PC-9 (cell line): ENCODE results near the gene APBA3. TPM values are rescaled to one million over a fixed set of nuclear protein-coding genes. Genes with fewer than 3 reads are reported as not detected.

Source experiments
- BruUV-seq: library from RNA; stranded (reverse); fragments of 400-500 nt; replicated peaks from 2 replicates; lab custom pipeline; 2021; lab: Mats Ljungman, UMichigan
- CTCF ChIA-PET: fragments of 300-600 bp; sonication (Branson Sonifier 250); formaldehyde crosslinking; loops from one replicate; lab custom pipeline; 2022; ENCODE audit warnings: antibody characterized with exemption; lab: Charles Lee
- POLR2A ChIA-PET: fragments of 300-600 bp; sonication (Branson Sonifier 250); formaldehyde crosslinking; loops from one replicate; lab custom pipeline; 2022; ENCODE audit warnings: antibody characterized with exemption; ENCODE audit not compliant: unreplicated experiment; lab: Charles Lee
- DNase-seq, 2 experiments: peaks; one replicate each; pipeline versions ENCODE4 v3.0.0 to v3.0.0-alpha.2; 2015 to 2022; ENCODE audit warnings: mixed read lengths in 1 of 2
- H2AFZ ChIP-seq: fragments of 200-600 bp; sonication (generic); 2 replicates; pipeline ENCODE4 v1.8.1; 2017; ENCODE audit warnings: antibody characterized with exemption
- H3F3A ChIP-seq: fragments of 200-600 bp; sonication (generic); 2 replicates; pipeline ENCODE4 v1.8.1; 2017; ENCODE audit warnings: antibody characterized with exemption, mild to moderate bottlenecking, low read depth; ENCODE audit not compliant: insufficient read depth
- H3K27ac ChIP-seq: fragments of 200-600 bp; sonication (generic); 2 replicates; pipeline ENCODE4 v1.6.1; 2016; ENCODE audit warnings: mixed run types
- H3K27me3 ChIP-seq: fragments of 200-600 bp; sonication (generic); 2 replicates; pipeline ENCODE4 v1.6.1; 2016; ENCODE audit warnings: low read depth, mixed run types; ENCODE audit not compliant: insufficient read depth
- H3K36me3 ChIP-seq: fragments of 200-600 bp; sonication (generic); 2 replicates; pipeline ENCODE4 v1.6.1; 2016; ENCODE audit warnings: low read depth, mixed run types
- H3K4me1 ChIP-seq: fragments of 200-600 bp; sonication (generic); replicated peaks from 2 replicates; pipeline ENCODE4 v1.6.1; 2016; ENCODE audit warnings: mixed run types; ENCODE audit not compliant: insufficient read depth
- H3K4me2 ChIP-seq: fragments of 200-600 bp; sonication (generic); 2 replicates; pipeline ENCODE4 v1.6.1; 2017; ENCODE audit warnings: mixed run types
- H3K4me3 ChIP-seq: fragments of 200-600 bp; sonication (generic); 2 replicates; pipeline ENCODE4 v1.6.1; 2016; ENCODE audit warnings: mixed run types
- H3K79me2 ChIP-seq: fragments of 200-600 bp; sonication (generic); 2 replicates; pipeline ENCODE4 v1.6.1; 2017; ENCODE audit warnings: low read depth, mixed run types
- H3K9me2 ChIP-seq: fragments of 200-600 bp; sonication (generic); 2 replicates; pipeline ENCODE4 v1.8.1; 2017; ENCODE audit warnings: mild to moderate bottlenecking; ENCODE audit not compliant: insufficient read depth
- H3K9me3 ChIP-seq: fragments of 200-600 bp; sonication (generic); 2 replicates; pipeline ENCODE4 v1.8.1; 2016; ENCODE audit warnings: low read depth; ENCODE audit not compliant: insufficient read depth
- H4K20me1 ChIP-seq: fragments of 200-600 bp; sonication (generic); 2 replicates; pipeline ENCODE4 v1.8.1; 2017; ENCODE audit not compliant: insufficient read depth
- CTCF ChIP-seq: fragments of 200-600 bp; sonication (generic); conservative IDR thresholded peaks from 2 replicates; pipeline ENCODE4 v1.6.1; 2017; ENCODE audit warnings: mixed run types, antibody characterized with exemption, mild to moderate bottlenecking, moderate library complexity
- EZH2 ChIP-seq: fragments of 200-600 bp; sonication (generic); IDR thresholded peaks from 2 replicates; pipeline ENCODE4 v1.8.0; 2017; ENCODE audit warnings: antibody characterized with exemption, low read depth
- intact Hi-C: fragments of 100-400 bp; cut with micrococcal nuclease; formaldehyde crosslinking; loops from one replicate; pipeline ENCODE4 v1.10.0; 2022; ENCODE audit not compliant: unreplicated experiment
- total RNA-seq: library from RNA; stranded (reverse); gene quantifications from 2 replicates; pipeline ENCODE4 v1.2.3, GENCODE V29; 2021

The APBA3 gene
- total RNA-seq, 1 experiment from 2014 or later = 16.0 TPM

- H3K9me2 ChIP-seq = no peaks in the 10 kb centered on the region
These were observed 16.0 kb downstream of the APBA3 start for GRCh38 chr19:3745363-3746045.

GRCh38 chr19:3743486-3743885, 18.0 kb downstream of the APBA3 start:
- Histone ChIP-seq H3K79me2 (no peaks in the 10 kb centered on the region), H4K20me1 (no peaks in the 10 kb centered on the region; the same call in 1 of the 2 replicates), H3F3A (no peaks in the 10 kb centered on the region), H3K4me1 (no peaks in the 10 kb centered on the region), H3K4me2 (no peak overlapping the region), H3K9me3 (no peaks in the 10 kb centered on the region), H3K27me3 (no peaks in the 10 kb centered on the region), H2AFZ (no peak overlapping the region), H3K4me3 (no peak overlapping the region), H3K27ac (no peak overlapping the region), H3K36me3 (no peaks in the 10 kb centered on the region), H3K9me2 (no peaks in the 10 kb centered on the region)
- BruUV-seq = no TSS peak
- TF ChIP-seq CTCF (no peak), EZH2 (no peak)
- DNase-seq = no peak
- intact Hi-C loops = no loop called here
- CTCF ChIA-PET = interaction anchor here (0.6 kb wide), 1 partner anchor 666 kb away, joined by 13 read pairs; no protein-coding TSS in a partner anchor
- POLR2A ChIA-PET = no interaction called here

More at GRCh38 chr19:3745363-3746045, 16.0 kb downstream of the APBA3 start:
- no peaks in the 10 kb centered on the region for H3K79me2 ChIP-seq
- no TSS peak for BruUV-seq
- ChIA-PET POLR2A (no interaction called here), CTCF (no interaction called here)
- H3K27me3 ChIP-seq = no peaks in the 10 kb centered on the region
- H3K4me2 ChIP-seq = no peak overlapping the region
- H3K4me1 ChIP-seq = no peaks in the 10 kb centered on the region
- H3K36me3 ChIP-seq = no peaks in the 10 kb centered on the region
- H3K4me3 ChIP-seq = no peak overlapping the region
- no peak overlapping the region for H3K27ac ChIP-seq
- no peaks in the 10 kb centered on the region; the same call in 1 of the 2 replicates for H4K20me1 ChIP-seq
- no peaks in the 10 kb centered on the region for H3F3A ChIP-seq
- H2AFZ ChIP-seq = no peak overlapping the region
- H3K9me3 ChIP-seq = no peaks in the 10 kb centered on the region
- TF ChIP-seq EZH2 (no peak), CTCF (no peak)
- intact Hi-C loops = no loop called here
- no peak for DNase-seq

- H3F3A ChIP-seq = no peaks in the 10 kb centered on the region
- BruUV-seq = no TSS peak
- POLR2A ChIA-PET = no interaction called here
- H3K9me3 ChIP-seq = no peaks in the 10 kb centered on the region
- no peaks in the 10 kb centered on the region for H3K36me3 ChIP-seq
- no peak overlapping the region for H3K4me2 ChIP-seq
- CTCF ChIA-PET = no interaction called here
- no peak overlapping the region for H2AFZ ChIP-seq
- no peak for DNase-seq
- TF ChIP-seq EZH2 (no peak), CTCF (no peak)
- H4K20me1 ChIP-seq = no peaks in the 10 kb centered on the region; the same call in 1 of the 2 replicates
- H3K4me3 ChIP-seq = no peak overlapping the region
- no peaks in the 10 kb centered on the region for H3K79me2 ChIP-seq
- no peaks in the 10 kb centered on the region for H3K4me1 ChIP-seq
- no peaks in the 10 kb centered on the region for H3K27me3 ChIP-seq
- no peaks in the 10 kb centered on the region for H3K9me2 ChIP-seq
- intact Hi-C loops = no loop called here
- no peak overlapping the region for H3K27ac ChIP-seq
These were observed 21.1 kb downstream of the APBA3 start for GRCh38 chr19:3740431-3740830.
